HFFc6 (cell line): ENCODE results near the gene DPYSL5. TPM values are rescaled to one million over a fixed set of nuclear protein-coding genes. Genes with fewer than 3 reads are reported as not detected.

ENCODE experiments used
- DNase-seq: peaks from one replicate; pipeline ENCODE4 v3.0.0-alpha.2; 2018
- H3K27ac Mint-ChIP-seq: 2 replicates; pipeline ENCODE4 v1.8.0; 2020; ENCODE audit warnings: mild to moderate bottlenecking, mixed read lengths
- H3K27me3 Mint-ChIP-seq: 2 replicates; pipeline ENCODE4 v1.8.0; 2021; ENCODE audit warnings: mild to moderate bottlenecking, moderate library complexity, mixed read lengths; ENCODE audit not compliant: insufficient read depth
- H3K36me3 Mint-ChIP-seq: 2 replicates; pipeline ENCODE4 v1.8.0; 2021; ENCODE audit warnings: low read depth, mixed read lengths
- H3K4me1 Mint-ChIP-seq: 2 replicates; pipeline ENCODE4 v1.8.0; 2020; ENCODE audit warnings: low read depth, mixed read lengths
- H3K4me3 Mint-ChIP-seq: 2 replicates; pipeline ENCODE4 v1.8.0; 2020; ENCODE audit warnings: mild to moderate bottlenecking, moderate library complexity, mixed read lengths
- H3K9me3 Mint-ChIP-seq: 2 replicates; pipeline ENCODE4 v1.8.0; 2020; ENCODE audit warnings: mild to moderate bottlenecking, mixed read lengths
- total RNA-seq, 6 experiments: library from RNA; stranded (reverse); fragmentation: NEBNext Ultra II Directional; extraction: Animal tissue kit (Norgen Biotek cat#: 25700); gene quantifications; 2 replicates in 1 of 6; 3 replicates in 5 of 6; pipeline ENCODE4 v1.2.3, GENCODE V29; 2021
- TF ChIP-seq, protein P1 (sequence below): fragments of 200-600 bp; sonication (generic); IDR thresholded peaks from 2 replicates; pipeline ENCODE4 v1.5.0; 2021; ENCODE audit warnings: antibody characterized with exemption, mild to moderate bottlenecking

DPYSL5 gene
- total RNA-seq, 6 experiments from 2014 or later = not detected

DNA sequence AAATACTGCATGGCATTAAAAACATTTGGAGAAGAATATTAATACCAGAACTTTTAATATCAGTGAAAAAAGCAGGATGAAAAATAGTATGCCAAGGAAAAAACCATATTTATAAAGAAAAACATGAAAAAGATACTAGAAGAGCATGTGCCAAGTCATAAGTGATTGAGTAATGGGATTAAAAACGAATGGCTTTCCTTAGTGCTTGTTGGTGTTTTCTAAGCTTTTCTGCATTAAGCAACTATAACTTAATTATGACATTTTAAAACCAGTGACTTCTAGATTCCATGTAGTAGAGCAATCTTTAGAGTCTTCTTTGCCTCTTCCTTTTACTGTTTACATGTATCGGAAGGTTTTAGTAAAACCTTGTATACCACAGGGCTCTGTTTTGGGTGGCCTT is 129.1 kb downstream of the DPYSL5 start:
- Mint-ChIP-seq H3K27me3 (peaks cover 7% of the 10 kb centered on the region), H3K9me3 (no peaks in the 10 kb centered on the region), H3K27ac (no peak overlapping the region), H3K4me3 (no peak overlapping the region), H3K36me3 (no peaks in the 10 kb centered on the region; the same call in 1 of the 2 replicates), H3K4me1 (peaks cover 30% of the 10 kb centered on the region)
- TF ChIP-seq, protein P1, sequence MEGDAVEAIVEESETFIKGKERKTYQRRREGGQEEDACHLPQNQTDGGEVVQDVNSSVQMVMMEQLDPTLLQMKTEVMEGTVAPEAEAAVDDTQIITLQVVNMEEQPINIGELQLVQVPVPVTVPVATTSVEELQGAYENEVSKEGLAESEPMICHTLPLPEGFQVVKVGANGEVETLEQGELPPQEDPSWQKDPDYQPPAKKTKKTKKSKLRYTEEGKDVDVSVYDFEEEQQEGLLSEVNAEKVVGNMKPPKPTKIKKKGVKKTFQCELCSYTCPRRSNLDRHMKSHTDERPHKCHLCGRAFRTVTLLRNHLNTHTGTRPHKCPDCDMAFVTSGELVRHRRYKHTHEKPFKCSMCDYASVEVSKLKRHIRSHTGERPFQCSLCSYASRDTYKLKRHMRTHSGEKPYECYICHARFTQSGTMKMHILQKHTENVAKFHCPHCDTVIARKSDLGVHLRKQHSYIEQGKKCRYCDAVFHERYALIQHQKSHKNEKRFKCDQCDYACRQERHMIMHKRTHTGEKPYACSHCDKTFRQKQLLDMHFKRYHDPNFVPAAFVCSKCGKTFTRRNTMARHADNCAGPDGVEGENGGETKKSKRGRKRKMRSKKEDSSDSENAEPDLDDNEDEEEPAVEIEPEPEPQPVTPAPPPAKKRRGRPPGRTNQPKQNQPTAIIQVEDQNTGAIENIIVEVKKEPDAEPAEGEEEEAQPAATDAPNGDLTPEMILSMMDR = no peak
- no peak for DNase-seq

DNA sequence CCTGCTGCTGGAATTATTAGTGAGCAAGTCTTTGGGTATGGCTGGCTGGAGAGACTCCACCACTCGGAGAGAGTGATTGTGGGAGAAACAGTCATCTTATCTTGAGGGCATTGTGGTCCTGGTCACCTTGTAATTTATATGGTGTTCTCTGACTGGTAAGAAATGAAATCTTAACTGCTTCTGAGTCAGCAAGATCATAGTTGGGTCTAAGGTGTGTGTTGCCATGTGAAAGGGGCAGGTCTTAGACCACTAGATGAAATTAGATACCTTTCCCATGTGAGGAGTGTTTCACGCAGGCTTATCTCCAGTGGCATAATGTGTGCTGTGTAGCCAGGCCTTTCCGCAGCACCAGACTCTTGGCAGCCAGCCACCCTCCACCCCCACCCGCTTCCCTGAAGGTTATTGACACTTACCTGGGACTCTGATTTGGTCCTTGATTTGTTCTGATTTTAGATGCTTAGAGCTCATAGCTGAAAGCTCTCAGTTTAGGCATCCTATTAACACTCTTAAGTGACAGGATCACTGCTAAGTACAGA is 130.2 kb downstream of the DPYSL5 start:
- Mint-ChIP-seq H3K4me3 (no peak overlapping the region), H3K27me3 (peaks cover 10% of the 10 kb centered on the region), H3K36me3 (no peaks in the 10 kb centered on the region; the same call in 1 of the 2 replicates), H3K4me1 (peaks cover 23% of the 10 kb centered on the region), H3K27ac (no peak overlapping the region), H3K9me3 (no peaks in the 10 kb centered on the region)
- peak; percentile 16 for DNase-seq
- TF ChIP-seq, protein P1 = no peak

DNA sequence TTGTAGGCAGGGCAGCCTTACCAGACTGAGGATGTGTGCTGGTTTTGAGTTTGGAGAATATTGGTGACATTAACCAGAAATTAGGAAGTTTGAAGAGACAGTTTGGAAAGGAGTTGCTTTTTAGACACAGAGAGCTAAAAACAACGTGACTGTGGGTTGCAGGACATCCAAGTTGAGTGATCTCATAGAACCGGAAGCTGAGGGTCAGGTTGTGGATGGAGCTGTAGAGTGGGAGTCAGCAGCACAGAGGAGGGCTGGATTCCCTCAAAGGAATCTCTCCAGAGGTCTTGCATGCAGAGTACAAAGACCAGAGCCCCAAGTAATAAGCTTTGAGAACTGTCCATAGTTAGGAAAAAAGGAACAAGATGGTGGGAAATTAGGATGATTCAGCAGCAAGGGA is 131.8 kb downstream of the DPYSL5 start:
- no peak for DNase-seq
- Mint-ChIP-seq H3K36me3 (no peaks in the 10 kb centered on the region; the same call in 1 of the 2 replicates), H3K27ac (no peak overlapping the region; the same call in 1 of the 2 replicates), H3K9me3 (no peaks in the 10 kb centered on the region), H3K4me3 (no peak overlapping the region), H3K27me3 (peaks cover 10% of the 10 kb centered on the region), H3K4me1 (peaks cover 23% of the 10 kb centered on the region)
- TF ChIP-seq, protein P1 = no peak

DNA sequence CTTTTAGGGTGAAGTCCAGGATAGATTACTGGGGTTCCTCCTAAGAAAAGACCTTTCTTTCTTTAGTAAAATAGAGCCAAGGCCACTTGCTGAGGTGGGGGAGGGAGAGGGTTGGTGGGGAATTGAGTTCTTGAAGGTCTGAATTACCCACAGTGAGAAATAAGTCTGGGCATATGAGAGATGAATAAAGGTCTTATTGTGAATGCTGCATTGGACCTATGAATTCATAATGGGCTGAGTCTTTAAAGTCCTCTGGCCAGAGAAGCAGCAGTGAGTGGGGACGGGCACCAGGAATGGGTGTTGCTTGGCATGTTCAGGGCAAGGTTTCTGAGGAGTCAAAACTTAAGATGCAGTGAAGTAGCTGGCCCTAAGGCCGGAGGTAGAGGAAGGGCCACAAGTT is 133.0 kb downstream of the DPYSL5 start:
- Mint-ChIP-seq H3K4me3 (no peak overlapping the region), H3K4me1 (peaks cover 23% of the 10 kb centered on the region), H3K36me3 (no peaks in the 10 kb centered on the region; the same call in 1 of the 2 replicates), H3K9me3 (no peaks in the 10 kb centered on the region), H3K27ac (no peak overlapping the region), H3K27me3 (peaks cover 7% of the 10 kb centered on the region)
- TF ChIP-seq, protein P1 = no peak
- DNase-seq = no peak

DNA sequence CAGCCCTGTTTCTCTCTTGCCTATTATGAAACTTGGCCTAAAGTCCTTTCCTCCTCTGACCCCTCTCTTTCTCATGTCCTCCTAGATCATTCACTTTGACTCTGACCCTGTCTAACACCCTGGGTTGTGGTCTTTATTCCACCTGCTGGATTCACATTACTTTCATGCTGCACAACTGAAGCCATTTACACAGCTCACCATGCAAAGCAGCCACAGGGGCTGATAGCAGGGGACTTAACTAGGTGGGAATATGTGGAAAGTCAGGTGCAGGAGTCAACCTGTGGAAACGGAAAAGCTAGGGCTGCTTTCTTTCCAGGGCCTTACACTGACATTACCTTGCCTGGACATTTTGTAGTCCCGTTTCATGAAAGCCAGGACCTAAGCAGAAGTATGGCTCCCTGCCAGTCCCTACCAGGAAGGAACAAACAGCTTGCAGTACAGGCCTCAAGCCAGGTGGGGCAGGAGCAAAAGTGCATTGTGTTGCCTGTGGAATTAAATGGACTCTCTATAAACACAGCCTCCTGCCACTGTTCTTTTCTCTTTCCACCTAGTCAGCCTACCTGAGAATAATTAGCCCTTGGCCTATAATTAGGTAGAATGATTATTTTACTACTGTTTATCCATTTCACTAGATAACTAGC is 134.3 kb downstream of the DPYSL5 start:
- no peak for DNase-seq
- TF ChIP-seq, protein P1 = peak; percentile 39
- peaks cover 4% of the 10 kb centered on the region; the same call in 1 of the 2 replicates for H3K36me3 Mint-ChIP-seq
- peaks cover 32% of the 10 kb centered on the region for H3K4me1 Mint-ChIP-seq
- H3K9me3 Mint-ChIP-seq = no peaks in the 10 kb centered on the region
- H3K27ac Mint-ChIP-seq = no peak overlapping the region
- H3K27me3 Mint-ChIP-seq = peaks cover 7% of the 10 kb centered on the region
- H3K4me3 Mint-ChIP-seq = no peak overlapping the region
